Mammary epithelial cell (primary cell): ENCODE measurements around the gene PAM16.

ENCODE experiments used
- EZH2 ChIP-seq: IDR thresholded peaks from 2 replicates; pipeline ENCODE4 v1.6.1; 2012; ENCODE audit warnings: low read length, inconsistent platforms, borderline replicate concordance
- TF ChIP-seq, protein P1 (sequence below), 2 donors: IDR thresholded peaks in 1 of 2; conservative IDR thresholded peaks in 1 of 2; 2 replicates each; pipeline ENCODE4 v1.5.1; 2011 to 2012; ENCODE audit warnings: inconsistent platforms in 2 of 2, low read length in 2 of 2, mild to moderate bottlenecking in 2 of 2, control low read depth in 1 of 2, low read depth in 1 of 2; ENCODE audit not compliant: insufficient read depth in 1 of 2; ENCODE audit errors: extremely low read depth in 1 of 2

DNA sequence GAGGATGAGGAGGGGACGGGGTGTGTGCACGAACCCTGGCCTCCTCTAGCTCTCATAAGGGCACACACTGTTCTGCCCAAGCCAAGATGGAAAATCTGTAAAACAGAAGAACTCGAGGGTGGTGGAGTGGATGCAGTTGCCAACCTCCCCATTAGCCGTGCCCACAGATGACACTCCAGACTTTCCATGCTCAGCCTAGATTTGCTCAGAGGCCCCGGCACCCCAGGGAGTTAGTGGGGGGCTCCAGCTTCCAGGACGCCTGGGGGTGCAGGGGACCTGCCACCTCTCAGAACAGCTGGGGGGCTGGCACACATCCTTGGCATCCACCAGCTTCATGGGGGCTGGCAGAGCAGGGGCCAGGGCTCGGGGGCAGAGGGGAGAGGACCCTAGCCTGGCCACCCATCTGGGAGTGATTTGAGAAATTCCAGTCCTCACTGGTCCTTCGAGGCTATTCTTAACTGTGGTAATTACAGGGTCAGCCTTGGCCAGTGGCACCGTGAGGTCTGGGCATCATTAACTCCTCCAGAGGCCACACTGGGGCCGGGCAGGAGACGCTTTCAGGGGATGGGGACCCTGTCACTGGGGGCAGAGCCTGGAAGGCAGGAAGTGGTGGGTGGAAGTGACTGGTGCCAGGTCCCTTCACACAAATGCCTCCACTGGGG lies 34.8 kb upstream of the PAM16 start:
- TF ChIP-seq, protein P1, sequence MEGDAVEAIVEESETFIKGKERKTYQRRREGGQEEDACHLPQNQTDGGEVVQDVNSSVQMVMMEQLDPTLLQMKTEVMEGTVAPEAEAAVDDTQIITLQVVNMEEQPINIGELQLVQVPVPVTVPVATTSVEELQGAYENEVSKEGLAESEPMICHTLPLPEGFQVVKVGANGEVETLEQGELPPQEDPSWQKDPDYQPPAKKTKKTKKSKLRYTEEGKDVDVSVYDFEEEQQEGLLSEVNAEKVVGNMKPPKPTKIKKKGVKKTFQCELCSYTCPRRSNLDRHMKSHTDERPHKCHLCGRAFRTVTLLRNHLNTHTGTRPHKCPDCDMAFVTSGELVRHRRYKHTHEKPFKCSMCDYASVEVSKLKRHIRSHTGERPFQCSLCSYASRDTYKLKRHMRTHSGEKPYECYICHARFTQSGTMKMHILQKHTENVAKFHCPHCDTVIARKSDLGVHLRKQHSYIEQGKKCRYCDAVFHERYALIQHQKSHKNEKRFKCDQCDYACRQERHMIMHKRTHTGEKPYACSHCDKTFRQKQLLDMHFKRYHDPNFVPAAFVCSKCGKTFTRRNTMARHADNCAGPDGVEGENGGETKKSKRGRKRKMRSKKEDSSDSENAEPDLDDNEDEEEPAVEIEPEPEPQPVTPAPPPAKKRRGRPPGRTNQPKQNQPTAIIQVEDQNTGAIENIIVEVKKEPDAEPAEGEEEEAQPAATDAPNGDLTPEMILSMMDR (conservative IDR thresholded peaks at IDR 0.05 in 1 of 2, IDR thresholded peaks at IDR 0.05 in 1 of 2; ENCODE audit: extremely low read depth in 1 of 2, insufficient read depth in 1 of 2, low read depth in 1 of 2, low read length in 2 of 2), result no peak
- TF ChIP-seq EZH2, result no peak
